Brain microvascular endothelial cell (primary cell): ENCODE data around the gene SETD4.
"Not testable (repeated sequence)": the region's sequence is repeated elsewhere in the genome, so short reads cannot be mapped to it uniquely, and the experiment has no call there.

Experiments used
- DNase-seq: peaks from one replicate; pipeline ENCODE4 v3.0.0-alpha.2; 2020
- H3K27ac ChIP-seq: fragments of 250-450 bp; sonication (Bioruptor Pico); 2 replicates; pipeline ENCODE4 v1.5.1; 2020; ENCODE audit warnings: mild to moderate bottlenecking, moderate library complexity
- H3K27me3 ChIP-seq: fragments of 250-450 bp; sonication (Bioruptor Pico); replicated peaks from 2 replicates; pipeline ENCODE4 v1.5.1; 2020; ENCODE audit warnings: mild to moderate bottlenecking
- H3K36me3 ChIP-seq: fragments of 250-450 bp; sonication (Bioruptor Pico); replicated peaks from 2 replicates; pipeline ENCODE4 v1.5.1; 2020; ENCODE audit warnings: mild to moderate bottlenecking
- H3K4me3 ChIP-seq: 2 replicates; pipeline ENCODE4 v1.5.1; 2011; ENCODE audit warnings: low read depth, mild to moderate bottlenecking, control low read depth, low read length, moderate library complexity
- CTCF ChIP-seq: IDR thresholded peaks from 2 replicates; pipeline ENCODE4 v1.5.1; 2011; ENCODE audit warnings: low read depth, mild to moderate bottlenecking, moderate library complexity, low read length, control low read depth, inconsistent platforms; ENCODE audit errors: missing control alignments
- in situ Hi-C: cut with HindIII; loops from 2 replicates; pipeline ENCODE4 v1.10.0; 2017; ENCODE audit warnings: low sequenced_read_pairs, low pct_ligation_motif_present

Gene SETD4

GRCh38 chr21:36100971-36101641 lies 40.8 kb upstream of the SETD4 start:
- Histone ChIP-seq H3K27me3 (peaks cover 3% of the 10 kb centered on the region), H3K36me3 (no peaks in the 10 kb centered on the region), H3K27ac (no peak overlapping the region), H3K4me3 (no peak overlapping the region)
- TF ChIP-seq CTCF = no peak
- in situ Hi-C loops = no loop called here
- DNase-seq = no peak

- H3K27ac ChIP-seq, DNase-seq, H3K27me3 ChIP-seq, in situ Hi-C loops, H3K36me3 ChIP-seq, H3K4me3 ChIP-seq: not testable (repeated sequence)
Measured at GRCh38 chr21:36099695-36100211, 39.4 kb upstream of the SETD4 start.

GRCh38 chr21:36099000-36099399 lies 38.7 kb upstream of the SETD4 start:
- no peak for DNase-seq
- Histone ChIP-seq H3K4me3 (no peak overlapping the region), H3K27ac (no peak overlapping the region), H3K27me3 (no peaks in the 10 kb centered on the region), H3K36me3 (no peaks in the 10 kb centered on the region)
- in situ Hi-C loops = no loop called here
- TF ChIP-seq CTCF = no peak

GRCh38 chr21:36098182-36098532 lies 37.8 kb upstream of the SETD4 start:
- DNase-seq = no peak
- in situ Hi-C loops = no loop called here
- Histone ChIP-seq H3K27me3 (no peaks in the 10 kb centered on the region), H3K36me3 (no peaks in the 10 kb centered on the region), H3K27ac (no peak overlapping the region), H3K4me3 (no peak overlapping the region)
- TF ChIP-seq CTCF = no peak

- H3K36me3 ChIP-seq = no peaks in the 10 kb centered on the region
- in situ Hi-C loops = no loop called here
- no peak overlapping the region for H3K27ac ChIP-seq
- no peak overlapping the region for H3K4me3 ChIP-seq
- no peaks in the 10 kb centered on the region for H3K27me3 ChIP-seq
- TF ChIP-seq CTCF = no peak
- peak; percentile 32 for DNase-seq
Measured at GRCh38 chr21:36097427-36098181, 37.3 kb upstream of the SETD4 start.

GRCh38 chr21:36096398-36097290 lies 36.3 kb upstream of the SETD4 start:
- no peaks in the 10 kb centered on the region for H3K27me3 ChIP-seq
- H3K27ac ChIP-seq = no peak overlapping the region
- in situ Hi-C loops = no loop called here
- no peak for DNase-seq
- H3K36me3 ChIP-seq = no peaks in the 10 kb centered on the region
- no peak overlapping the region for H3K4me3 ChIP-seq
- TF ChIP-seq CTCF = no peak
